DMS79 (cell line): ENCODE data around the gene MTURN.

Source experiments
- DNase-seq: peaks from one replicate; lab custom pipeline; 2025; lab: John Stamatoyannopoulos, UW

MTURN gene

DNA sequence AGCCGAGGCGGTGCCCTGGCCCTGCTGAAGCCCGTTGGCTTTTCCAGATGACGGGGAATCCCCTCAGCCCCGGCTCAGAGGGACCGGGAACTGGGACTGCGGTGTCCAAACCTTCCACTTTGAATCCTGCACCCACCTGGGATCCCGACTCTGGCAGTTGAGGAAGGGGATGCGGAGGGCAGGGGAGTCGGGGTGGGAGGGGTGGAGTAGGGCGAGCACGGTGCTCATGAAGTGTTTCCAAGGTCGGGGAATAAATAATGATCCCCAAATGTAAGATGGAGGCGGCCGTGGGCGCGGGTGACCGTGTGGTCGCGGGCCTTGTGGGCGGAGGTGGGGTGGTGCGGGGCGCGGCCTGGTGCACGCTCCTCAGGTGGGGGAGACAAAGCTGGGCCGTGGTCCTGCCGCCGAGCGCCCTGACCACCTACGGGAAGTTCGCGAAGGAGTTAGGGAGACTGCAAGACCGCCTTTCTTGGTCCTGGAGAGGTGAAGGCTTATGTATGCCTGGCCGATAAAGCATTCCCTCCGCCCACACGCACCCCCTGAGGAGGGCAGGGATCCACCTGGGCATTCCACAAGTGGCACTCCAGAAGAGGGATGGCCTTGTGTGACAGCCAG lies 1.4 kb downstream of the MTURN start:
- DNase-seq: peak; percentile 7

DNA sequence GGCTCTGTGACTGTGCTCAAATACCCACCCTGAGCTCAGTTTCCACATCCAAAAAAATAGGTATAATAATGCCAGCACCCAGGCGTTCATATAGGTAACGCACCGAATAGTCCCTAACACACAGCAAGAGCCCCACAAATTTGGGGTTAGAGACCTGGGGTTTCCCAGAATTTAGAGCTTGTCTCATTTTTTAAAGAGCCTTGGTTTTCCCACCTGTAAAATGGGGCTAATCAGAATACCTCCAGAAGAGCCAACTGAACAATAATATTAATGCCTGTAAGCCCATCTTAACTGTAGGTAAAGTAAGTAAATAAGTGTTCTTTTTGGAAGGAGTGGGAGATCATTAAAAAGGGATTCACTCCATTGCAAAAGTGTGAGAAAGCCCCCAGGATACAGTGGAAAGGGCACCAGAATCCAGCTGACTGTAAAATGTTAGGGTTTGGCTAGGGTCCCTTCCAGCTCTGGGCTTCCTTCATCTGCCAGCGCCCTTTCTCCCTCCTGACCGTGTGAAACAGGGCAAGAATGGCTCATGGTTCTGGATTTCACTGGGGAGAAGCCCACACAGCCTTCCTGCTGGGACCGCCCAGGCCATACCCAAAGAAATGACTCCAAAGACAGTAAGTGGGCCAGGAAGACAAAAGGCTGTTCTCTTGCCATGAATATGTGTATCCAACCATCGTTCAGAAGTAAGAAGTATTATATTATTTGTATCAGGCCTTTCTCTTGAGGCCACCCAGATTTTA lies 2.1 kb downstream of the MTURN start:
- no peak for DNase-seq

DNA sequence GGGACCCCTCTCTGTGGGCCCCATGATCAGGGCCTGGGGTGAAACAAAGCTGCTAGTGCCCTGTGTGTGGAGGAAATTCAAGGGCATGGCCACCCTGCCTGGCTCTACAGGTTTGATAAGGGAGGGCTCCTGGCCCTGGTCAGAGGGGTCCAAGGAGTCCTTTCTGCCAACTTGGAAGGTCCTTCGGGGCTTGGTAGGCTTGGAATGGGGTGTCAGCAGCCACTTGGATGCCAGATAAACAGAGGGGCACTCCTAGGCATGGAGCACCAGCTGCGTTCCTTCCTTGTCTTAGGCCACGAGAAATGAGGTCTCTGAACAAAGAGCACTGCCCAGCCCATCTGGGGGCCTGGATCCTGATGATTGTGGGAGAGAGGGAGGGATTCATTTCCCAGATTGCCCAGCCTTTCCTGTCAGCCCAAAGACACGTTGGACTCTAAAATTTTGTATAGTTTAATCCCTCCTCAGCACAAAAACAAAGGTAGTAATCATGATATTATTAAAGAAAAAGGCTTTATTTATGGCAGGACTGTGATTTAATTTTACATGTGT lies 5.1 kb downstream of the MTURN start:
- no peak for DNase-seq

DNA sequence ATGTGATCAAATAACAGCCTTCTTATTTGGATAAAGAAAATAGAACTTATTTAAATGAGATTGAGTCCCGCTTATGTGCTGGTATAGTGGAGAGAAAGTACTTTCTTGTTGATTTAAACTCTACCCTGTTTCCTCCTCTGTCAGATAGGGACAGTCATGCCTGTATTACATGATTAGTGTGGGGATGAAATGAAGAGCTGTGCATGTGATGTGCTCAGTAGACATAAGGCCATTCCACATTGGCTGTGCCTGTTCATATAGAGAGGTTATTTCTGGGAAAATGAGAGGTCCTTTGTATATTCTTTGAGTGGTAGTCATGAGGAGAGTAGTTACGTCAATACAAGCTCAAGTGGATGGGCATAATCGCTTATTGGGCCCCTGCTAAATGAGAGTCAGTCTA lies 5.7 kb downstream of the MTURN start:
- no peak for DNase-seq

DNA sequence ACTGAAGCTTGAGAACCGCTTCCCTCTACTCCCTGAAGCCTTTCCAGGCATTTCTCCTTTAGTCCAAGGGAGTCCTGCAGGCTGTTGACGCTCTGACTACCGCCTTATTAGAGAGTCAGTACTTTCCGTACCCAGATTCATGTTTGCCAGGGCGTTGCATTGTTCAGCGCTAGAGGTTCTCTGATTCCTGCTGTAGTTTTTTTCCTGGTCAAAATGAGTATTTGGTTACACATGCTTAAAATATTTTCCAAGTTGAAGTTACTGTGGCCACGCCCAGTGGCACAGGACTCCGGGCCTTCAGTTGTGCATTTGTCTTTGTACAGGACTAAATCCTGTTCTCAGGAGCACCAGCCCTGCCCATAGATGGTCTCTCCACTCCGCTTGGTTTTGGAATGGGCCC lies 7.9 kb downstream of the MTURN start:
- peak; percentile 13 for DNase-seq

- DNase-seq: peak; percentile 97
Observed at GRCh38 chr7:30143748-30144251, 9.0 kb downstream of the MTURN start.

DNA sequence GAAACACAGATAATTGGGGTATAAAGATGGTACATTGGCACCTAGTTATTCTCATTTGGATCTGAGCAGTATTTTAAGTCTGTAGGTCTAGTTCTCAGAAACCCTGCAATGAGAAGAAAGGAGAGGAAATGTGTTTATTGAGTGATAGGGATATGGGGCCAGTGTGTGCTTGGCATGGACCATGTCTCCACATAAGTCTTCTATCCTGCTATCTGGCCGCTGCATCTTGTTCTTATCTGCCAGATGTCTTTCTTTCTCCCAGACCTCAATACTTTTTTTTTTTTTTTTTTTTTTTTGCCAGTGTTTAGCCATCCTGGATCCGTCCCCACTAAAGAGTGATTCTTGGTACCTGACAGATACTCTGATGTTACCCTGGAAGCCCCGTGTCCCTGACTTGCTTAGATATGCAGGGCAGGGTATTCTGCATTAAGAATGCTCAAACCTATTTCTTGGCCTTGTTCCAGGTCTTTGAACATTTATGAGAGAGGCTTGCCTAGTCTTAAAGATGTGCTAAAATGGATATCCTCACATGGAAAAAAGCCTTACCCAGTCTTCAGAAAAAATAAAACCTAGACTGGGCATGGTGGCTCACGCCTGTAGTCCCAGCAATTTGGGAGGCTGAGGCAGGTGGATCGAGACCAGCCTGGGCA lies 10.0 kb downstream of the MTURN start:
- no peak for DNase-seq

DNA sequence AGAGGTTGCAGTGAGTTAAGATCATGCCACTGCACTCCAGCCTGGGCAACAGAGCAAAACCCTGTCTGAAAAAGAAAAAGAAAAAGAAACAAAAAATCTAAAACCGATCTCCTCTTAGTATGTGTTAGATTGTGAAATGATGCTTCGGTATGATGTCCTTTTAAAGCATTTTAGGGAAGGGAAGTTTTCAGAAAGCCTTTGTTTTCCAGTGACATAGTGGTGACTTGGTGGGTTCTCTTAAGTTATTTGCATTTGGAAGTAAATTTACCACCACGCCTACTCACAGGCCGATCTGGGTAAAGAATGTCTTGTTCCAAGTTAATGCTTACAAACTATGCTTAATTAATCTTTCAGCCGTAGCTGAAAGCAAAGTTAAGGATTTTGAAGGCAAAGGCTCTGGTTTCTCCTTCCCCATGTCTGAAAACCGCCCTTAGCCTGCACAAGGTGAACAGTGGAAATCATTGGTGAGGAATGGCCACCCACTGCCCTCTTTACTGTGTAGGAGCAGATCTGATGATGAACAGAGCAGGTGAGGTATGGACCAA lies 10.7 kb downstream of the MTURN start:
- DNase-seq: no peak

GRCh38 chr7:30146127-30146612 lies 11.4 kb downstream of the MTURN start:
- no peak for DNase-seq

GRCh38 chr7:30147223-30147622 lies 12.4 kb downstream of the MTURN start:
- no peak for DNase-seq

GRCh38 chr7:30147785-30148184 lies 13.0 kb downstream of the MTURN start:
- DNase-seq: no peak

DNA sequence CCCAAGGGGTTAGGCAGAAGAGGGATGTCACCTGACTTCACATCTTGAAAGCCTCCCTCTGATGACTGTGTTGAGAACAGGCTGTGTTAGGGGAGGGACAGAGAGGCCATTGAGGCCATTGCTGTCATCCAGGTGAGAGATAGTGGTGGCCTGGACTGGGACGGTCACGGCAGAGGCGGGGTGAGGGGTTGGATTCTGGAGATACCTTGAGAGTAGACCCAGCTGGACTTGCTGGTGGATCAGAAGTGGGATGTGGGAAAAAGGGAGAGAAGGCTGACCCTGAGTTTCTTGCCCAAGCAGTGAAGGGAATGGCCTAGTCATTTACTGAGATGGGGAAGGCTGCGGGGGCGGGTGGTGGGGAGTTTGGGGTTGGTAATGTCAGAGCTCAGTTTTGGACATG lies 13.6 kb downstream of the MTURN start:
- DNase-seq: no peak

DNA sequence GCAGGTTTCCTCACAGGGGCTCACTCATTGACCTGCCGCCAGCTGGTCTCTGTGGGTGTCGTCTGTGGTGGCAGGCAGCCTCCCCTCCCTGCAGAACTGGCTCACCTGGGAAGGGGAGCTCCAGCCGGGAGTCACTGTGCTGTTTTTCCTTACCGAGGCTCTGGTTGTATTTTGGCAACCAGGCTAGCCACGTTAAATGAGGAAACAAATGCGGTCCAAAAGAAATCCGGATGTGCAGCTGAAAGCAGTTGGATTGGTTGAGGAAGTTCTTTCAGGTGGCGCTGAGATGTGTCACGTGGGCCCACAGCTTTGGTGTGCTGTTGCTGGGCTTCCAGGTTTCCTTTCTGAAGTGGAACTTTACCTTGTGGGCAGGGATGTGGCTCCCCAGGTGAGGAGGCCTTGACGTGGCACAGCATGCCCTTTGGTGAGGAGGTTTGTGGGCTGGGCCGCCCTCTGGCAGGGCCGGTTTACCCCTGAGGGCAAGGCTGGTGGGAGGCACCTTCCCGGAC lies 14.2 kb downstream of the MTURN start:
- DNase-seq: peak; percentile 9

GRCh38 chr7:30149640-30150272 lies 15.0 kb downstream of the MTURN start:
- DNase-seq: no peak

DNA sequence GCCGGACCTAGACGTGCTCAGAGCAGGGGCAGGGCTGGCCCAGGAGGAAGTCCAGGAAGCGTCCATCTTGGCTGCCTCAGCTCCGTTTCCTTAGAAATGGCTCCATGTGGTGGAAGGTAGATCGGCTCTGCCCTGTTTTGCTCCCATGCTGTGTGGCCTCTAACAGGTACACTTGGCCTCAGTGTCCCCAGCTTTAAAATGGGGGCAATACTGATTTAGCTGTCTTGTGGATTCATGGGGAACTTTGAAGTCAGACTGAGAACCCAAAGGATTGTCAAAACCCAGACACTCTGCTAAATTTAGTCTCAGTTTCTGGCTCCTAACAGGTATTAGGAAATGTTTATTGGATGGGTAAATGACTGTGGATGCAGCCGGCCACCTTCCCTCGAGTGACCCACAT lies 15.9 kb downstream of the MTURN start:
- no peak for DNase-seq

DNA sequence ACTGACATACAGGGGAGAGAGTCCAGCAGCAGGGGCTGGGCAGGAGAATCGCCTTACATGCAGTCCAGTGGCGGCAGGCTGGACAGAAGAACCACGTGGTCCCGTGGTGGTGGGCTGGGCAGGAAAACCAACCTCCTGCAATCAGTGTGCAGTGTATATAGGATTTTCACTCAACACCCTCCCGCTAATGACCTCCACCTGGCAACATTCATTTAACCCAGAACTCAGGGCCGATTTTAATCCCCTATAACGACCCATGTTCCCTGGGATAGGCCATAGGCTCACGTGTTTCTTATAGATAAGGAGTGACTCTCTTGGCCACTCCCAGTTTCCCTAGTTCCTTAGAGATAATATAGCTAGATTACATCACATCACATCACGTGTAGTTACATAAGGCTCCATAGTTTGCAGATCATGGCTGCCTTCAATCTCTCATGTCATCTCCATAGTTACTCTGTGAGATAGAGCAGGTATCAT lies 19.4 kb downstream of the MTURN start:
- DNase-seq: no peak

DNA sequence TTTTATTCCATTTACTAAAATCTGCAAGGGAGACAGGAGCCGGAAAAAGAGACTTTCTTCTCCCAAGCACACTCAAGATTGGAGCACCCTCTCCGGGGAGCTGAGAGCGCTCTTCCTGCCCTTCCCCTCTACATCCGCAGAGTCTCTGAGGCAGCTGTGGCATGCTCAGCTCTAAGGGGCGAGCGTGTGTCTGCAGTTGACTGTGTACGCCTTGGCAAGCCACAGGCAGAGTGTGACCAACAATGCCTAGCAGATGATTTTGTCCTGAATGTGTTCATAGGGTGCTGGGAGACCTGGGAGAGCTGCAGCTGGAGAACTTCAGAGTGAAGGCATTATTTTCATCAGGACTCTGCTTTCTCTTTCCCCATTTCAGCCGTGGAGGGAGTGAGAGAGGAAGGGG lies 20.7 kb downstream of the MTURN start:
- DNase-seq: peak; percentile 58

- no peak for DNase-seq
Observed at GRCh38 chr7:30157204-30157603, 22.4 kb downstream of the MTURN start.

DNA sequence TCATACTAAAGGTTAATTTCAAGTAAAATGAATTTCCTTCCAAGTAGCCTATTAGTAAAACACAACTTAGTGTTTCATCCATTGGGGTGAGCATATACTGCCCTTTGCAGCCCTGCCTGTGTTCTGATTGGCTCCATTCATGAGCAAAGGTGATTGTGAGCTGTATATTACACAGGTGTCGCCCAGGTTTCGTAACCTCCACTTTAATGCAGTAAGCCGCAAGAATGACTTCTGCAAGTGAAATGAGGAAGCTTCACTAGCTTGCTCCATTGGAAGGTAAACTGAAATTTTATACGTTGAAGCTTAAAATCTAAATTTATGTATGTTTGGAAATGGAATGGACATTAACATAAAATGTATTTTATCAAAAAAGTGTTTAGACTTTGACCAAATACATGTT lies 24.4 kb downstream of the MTURN start:
- DNase-seq: no peak

DNA sequence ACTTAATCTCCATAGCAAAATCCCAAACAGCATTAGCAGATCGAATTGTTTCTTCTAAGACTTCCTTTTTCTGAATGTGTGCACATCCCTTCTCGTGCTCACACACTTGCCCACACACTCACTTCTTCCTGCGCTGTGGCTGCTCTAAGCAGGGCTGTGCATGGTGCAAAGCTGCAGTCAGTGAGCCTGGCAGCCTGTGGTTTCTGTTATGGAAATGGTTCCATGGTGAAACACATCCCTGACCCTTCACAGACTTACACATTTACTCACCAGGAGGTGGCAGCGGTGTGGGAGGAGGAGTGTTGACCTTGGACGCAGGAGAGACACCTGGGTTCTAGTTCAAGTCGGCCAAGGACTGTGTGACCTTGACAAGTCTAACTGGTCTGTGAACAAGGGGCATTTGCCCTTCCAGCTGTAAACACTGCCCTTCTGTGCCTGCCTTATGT lies 24.9 kb downstream of the MTURN start:
- peak; percentile 16 for DNase-seq

DNA sequence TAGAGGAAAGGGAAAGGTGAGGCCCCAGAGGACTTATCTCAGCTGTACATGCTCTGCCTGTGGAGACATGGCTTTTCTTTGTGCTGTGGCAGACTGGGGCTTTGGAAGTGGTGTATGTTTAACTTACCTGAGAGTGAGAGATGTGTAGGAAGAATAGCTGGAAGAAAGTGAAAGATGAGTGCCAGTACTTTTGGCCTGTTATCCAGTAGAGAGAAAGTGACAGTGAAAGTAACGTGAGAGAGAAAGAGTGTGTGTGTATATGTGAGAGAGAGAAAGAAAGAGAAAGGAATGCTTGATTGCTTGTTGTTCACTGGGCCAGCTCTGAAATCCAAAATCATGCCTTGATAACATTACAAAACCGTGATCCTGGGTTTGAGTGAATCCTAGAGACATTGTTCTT lies 25.5 kb downstream of the MTURN start:
- DNase-seq: no peak

GRCh38 chr7:30162133-30162532 lies 27.3 kb downstream of the MTURN start:
- DNase-seq: no peak
